GM23338 (cell line): Measurements from ENCODE around the gene CNIH1. TPM values are rescaled to one million over a fixed set of nuclear protein-coding genes. Genes with fewer than 3 reads are reported as not detected.
"Not testable (repeated sequence)": the region's sequence is repeated elsewhere in the genome, so short reads cannot be mapped to it uniquely, and the experiment has no call there.

ENCODE experiments used
- ATAC-seq: fragments of 200-7000 bp; cut with Tn5 transposase; 3 replicates; pipeline ENCODE4 v1.9.1; 2020
- DNase-seq: peaks from one replicate; pipeline ENCODE4 v3.0.0-alpha.2; 2015; ENCODE audit warnings: low spot score
- H2AFZ ChIP-seq: fragments of 200-600 bp; sonication (generic); 2 replicates; pipeline ENCODE4 v1.8.0; 2016; ENCODE audit warnings: antibody characterized with exemption, mild to moderate bottlenecking, moderate library complexity
- H3F3A ChIP-seq: fragments of 200-600 bp; sonication (generic); replicated peaks from 2 replicates; pipeline ENCODE4 v1.8.0; 2017; ENCODE audit warnings: antibody characterized with exemption, mixed run types, low read depth
- H3K27ac ChIP-seq: fragments of 200-600 bp; sonication (generic); 2 replicates; pipeline ENCODE4 v1.6.1; 2016; ENCODE audit warnings: low read depth
- H3K27me3 ChIP-seq: fragments of 200-600 bp; sonication (generic); 2 replicates; pipeline ENCODE4 v1.8.0; 2016; ENCODE audit warnings: mild to moderate bottlenecking, mixed run types, moderate library complexity; ENCODE audit not compliant: insufficient read depth
- H3K36me3 ChIP-seq: fragments of 200-600 bp; sonication (generic); 2 replicates; pipeline ENCODE4 v1.8.0; 2016; ENCODE audit warnings: mild to moderate bottlenecking; ENCODE audit not compliant: insufficient read depth
- H3K4me1 ChIP-seq: fragments of 200-600 bp; sonication (generic); 2 replicates; pipeline ENCODE4 v1.8.0; 2016; ENCODE audit warnings: mild to moderate bottlenecking, moderate library complexity; ENCODE audit not compliant: insufficient read depth
- H3K4me2 ChIP-seq: fragments of 200-600 bp; sonication (generic); 2 replicates; pipeline ENCODE4 v1.7.1; 2017; ENCODE audit warnings: mixed run types
- H3K4me3 ChIP-seq: fragments of 200-600 bp; sonication (generic); 2 replicates; pipeline ENCODE4 v1.6.1; 2016; ENCODE audit warnings: mixed run types
- H3K79me2 ChIP-seq: fragments of 200-600 bp; sonication (generic); replicated peaks from 2 replicates; pipeline ENCODE4 v1.8.0; 2017; ENCODE audit warnings: mild to moderate bottlenecking; ENCODE audit not compliant: insufficient read depth
- H3K9me2 ChIP-seq: fragments of 200-600 bp; sonication (generic); 2 replicates; pipeline ENCODE4 v1.8.0; 2017; ENCODE audit not compliant: insufficient read depth
- H4K20me1 ChIP-seq: fragments of 200-600 bp; sonication (generic); replicated peaks from 2 replicates; pipeline ENCODE4 v1.8.0; 2017; ENCODE audit warnings: mild to moderate bottlenecking; ENCODE audit not compliant: insufficient read depth
- H3K27ac Mint-ChIP-seq: 2 replicates; pipeline ENCODE4 v1.8.0; 2020; ENCODE audit warnings: inconsistent platforms, mild to moderate bottlenecking, moderate library complexity, mixed read lengths
- H3K27me3 Mint-ChIP-seq: 3 replicates; pipeline ENCODE4 v1.8.0; 2022; ENCODE audit warnings: low read depth, mild to moderate bottlenecking, moderate library complexity, mixed read lengths, inconsistent platforms; ENCODE audit not compliant: insufficient read depth, poor library complexity
- H3K36me3 Mint-ChIP-seq: 3 replicates; pipeline ENCODE4 v1.8.0; 2021; ENCODE audit warnings: low read depth, mild to moderate bottlenecking, inconsistent platforms, moderate library complexity, mixed read lengths
- H3K4me1 Mint-ChIP-seq: 3 replicates; pipeline ENCODE4 v1.8.0; 2020; ENCODE audit warnings: mild to moderate bottlenecking, inconsistent platforms, mixed read lengths
- H3K4me3 Mint-ChIP-seq: 3 replicates; pipeline ENCODE4 v1.8.0; 2021; ENCODE audit warnings: moderate library complexity, mild to moderate bottlenecking, inconsistent platforms, mixed read lengths
- H3K9me3 Mint-ChIP-seq: 3 replicates; pipeline ENCODE4 v1.8.0; 2020; ENCODE audit warnings: moderate library complexity, mild to moderate bottlenecking, inconsistent platforms, mixed read lengths
- CREB1 ChIP-seq: fragments of 250-450 bp; sonication (Bioruptor Pico); IDR thresholded peaks from 2 replicates; pipeline ENCODE4 v1.5.0; 2020; ENCODE audit warnings: low read depth, mild to moderate bottlenecking, moderate library complexity
- EZH2 ChIP-seq: fragments of 200-600 bp; sonication (generic); IDR thresholded peaks from one replicate; pipeline ENCODE4 v1.8.0; 2017; ENCODE audit warnings: antibody characterized with exemption, mild to moderate bottlenecking, low read depth; ENCODE audit not compliant: unreplicated experiment
- EZH2phosphoT487 ChIP-seq: fragments of 200-600 bp; sonication (generic); IDR thresholded peaks from one replicate; pipeline ENCODE4 v1.8.1; 2018; ENCODE audit warnings: antibody characterized with exemption; ENCODE audit not compliant: unreplicated experiment
- NANOG ChIP-seq: IDR thresholded peaks from 2 replicates; pipeline ENCODE4 v1.6.1; 2016; ENCODE audit warnings: antibody characterized with exemption, borderline replicate concordance
- POLR2AphosphoS5 ChIP-seq: IDR thresholded peaks from 2 replicates; pipeline ENCODE4 v1.6.1; 2016; ENCODE audit warnings: antibody characterized with exemption, low read depth
- STAT1 ChIP-seq: IDR thresholded peaks from one replicate; pipeline ENCODE4 v1.6.1; 2016; ENCODE audit warnings: antibody characterized with exemption; ENCODE audit not compliant: unreplicated experiment
- polyA plus RNA-seq: library from polyadenylated mRNA; unstranded; fragments of >200 nt; fragmentation: Nextera tagmentation; extraction: Ambion mirVana; gene quantifications from 2 replicates; pipeline ENCODE4 v1.2.1, GENCODE V29; 2016
- total RNA-seq: library from RNA; depleted of rRNA; stranded (reverse); fragments of >200 nt; shearing (Covaris generic); gene quantifications from 2 replicates; pipeline ENCODE4 v1.2.3, GENCODE V29; 2014
- TF ChIP-seq, protein P1 (sequence below): fragments of 250-450 bp; sonication (Bioruptor Pico); IDR thresholded peaks from 2 replicates; pipeline ENCODE4 v1.5.0; 2020; ENCODE audit warnings: mild to moderate bottlenecking, moderate library complexity
- TF ChIP-seq, protein P2 (sequence below): IDR thresholded peaks from one replicate; pipeline ENCODE4 v1.6.1; 2018; ENCODE audit warnings: antibody characterized with exemption; ENCODE audit not compliant: unreplicated experiment

The CNIH1 gene
- total and polyA plus RNA-seq, 2 experiments from 2014 or later, result 135 to 172 TPM

DNA sequence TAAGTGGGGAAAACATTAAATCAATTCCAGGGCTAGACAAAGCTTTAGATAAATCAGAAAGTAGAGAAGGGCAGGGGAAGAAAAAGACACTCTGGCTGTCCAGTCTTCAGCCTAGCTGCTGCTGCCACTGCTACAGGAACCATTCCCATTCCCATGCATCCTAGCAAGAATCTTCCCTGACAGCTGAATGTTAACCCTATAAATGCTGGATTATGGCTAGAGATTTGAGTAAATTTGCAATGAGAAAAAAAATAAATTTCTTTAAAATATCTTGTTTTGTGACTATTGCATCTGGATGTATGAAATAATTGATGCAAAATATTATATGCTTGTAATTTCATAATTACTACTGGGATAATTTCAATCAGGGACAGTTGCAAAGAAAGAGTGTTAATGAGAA is 59.4 kb downstream of the CNIH1 start (continued):
- TF ChIP-seq, protein P1, sequence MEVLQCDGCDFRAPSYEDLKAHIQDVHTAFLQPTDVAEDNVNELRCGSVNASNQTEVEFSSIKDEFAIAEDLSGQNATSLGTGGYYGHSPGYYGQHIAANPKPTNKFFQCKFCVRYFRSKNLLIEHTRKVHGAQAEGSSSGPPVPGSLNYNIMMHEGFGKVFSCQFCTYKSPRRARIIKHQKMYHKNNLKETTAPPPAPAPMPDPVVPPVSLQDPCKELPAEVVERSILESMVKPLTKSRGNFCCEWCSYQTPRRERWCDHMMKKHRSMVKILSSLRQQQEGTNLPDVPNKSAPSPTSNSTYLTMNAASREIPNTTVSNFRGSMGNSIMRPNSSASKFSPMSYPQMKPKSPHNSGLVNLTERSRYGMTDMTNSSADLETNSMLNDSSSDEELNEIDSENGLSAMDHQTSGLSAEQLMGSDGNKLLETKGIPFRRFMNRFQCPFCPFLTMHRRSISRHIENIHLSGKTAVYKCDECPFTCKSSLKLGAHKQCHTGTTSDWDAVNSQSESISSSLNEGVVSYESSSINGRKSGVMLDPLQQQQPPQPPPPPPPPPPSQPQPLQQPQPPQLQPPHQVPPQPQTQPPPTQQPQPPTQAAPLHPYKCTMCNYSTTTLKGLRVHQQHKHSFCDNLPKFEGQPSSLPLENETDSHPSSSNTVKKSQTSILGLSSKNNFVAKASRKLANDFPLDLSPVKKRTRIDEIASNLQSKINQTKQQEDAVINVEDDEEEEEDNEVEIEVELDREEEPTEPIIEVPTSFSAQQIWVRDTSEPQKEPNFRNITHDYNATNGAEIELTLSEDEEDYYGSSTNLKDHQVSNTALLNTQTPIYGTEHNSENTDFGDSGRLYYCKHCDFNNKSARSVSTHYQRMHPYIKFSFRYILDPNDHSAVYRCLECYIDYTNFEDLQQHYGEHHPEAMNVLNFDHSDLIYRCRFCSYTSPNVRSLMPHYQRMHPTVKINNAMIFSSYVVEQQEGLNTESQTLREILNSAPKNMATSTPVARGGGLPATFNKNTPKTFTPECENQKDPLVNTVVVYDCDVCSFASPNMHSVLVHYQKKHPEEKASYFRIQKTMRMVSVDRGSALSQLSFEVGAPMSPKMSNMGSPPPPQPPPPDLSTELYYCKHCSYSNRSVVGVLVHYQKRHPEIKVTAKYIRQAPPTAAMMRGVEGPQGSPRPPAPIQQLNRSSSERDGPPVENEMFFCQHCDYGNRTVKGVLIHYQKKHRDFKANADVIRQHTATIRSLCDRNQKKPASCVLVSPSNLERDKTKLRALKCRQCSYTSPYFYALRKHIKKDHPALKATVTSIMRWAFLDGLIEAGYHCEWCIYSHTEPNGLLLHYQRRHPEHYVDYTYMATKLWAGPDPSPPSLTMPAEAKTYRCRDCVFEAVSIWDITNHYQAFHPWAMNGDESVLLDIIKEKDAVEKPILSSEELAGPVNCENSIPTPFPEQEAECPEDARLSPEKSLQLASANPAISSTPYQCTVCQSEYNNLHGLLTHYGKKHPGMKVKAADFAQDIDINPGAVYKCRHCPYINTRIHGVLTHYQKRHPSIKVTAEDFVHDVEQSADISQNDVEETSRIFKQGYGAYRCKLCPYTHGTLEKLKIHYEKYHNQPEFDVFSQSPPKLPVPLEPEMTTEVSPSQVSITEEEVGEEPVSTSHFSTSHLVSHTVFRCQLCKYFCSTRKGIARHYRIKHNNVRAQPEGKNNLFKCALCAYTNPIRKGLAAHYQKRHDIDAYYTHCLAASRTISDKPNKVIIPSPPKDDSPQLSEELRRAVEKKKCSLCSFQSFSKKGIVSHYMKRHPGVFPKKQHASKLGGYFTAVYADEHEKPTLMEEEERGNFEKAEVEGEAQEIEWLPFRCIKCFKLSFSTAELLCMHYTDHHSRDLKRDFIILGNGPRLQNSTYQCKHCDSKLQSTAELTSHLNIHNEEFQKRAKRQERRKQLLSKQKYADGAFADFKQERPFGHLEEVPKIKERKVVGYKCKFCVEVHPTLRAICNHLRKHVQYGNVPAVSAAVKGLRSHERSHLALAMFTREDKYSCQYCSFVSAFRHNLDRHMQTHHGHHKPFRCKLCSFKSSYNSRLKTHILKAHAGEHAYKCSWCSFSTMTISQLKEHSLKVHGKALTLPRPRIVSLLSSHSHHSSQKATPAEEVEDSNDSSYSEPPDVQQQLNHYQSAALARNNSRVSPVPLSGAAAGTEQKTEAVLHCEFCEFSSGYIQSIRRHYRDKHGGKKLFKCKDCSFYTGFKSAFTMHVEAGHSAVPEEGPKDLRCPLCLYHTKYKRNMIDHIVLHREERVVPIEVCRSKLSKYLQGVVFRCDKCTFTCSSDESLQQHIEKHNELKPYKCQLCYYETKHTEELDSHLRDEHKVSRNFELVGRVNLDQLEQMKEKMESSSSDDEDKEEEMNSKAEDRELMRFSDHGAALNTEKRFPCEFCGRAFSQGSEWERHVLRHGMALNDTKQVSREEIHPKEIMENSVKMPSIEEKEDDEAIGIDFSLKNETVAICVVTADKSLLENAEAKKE, result no peak
- no peak for TF ChIP-seq STAT1
- TF ChIP-seq, protein P2, sequence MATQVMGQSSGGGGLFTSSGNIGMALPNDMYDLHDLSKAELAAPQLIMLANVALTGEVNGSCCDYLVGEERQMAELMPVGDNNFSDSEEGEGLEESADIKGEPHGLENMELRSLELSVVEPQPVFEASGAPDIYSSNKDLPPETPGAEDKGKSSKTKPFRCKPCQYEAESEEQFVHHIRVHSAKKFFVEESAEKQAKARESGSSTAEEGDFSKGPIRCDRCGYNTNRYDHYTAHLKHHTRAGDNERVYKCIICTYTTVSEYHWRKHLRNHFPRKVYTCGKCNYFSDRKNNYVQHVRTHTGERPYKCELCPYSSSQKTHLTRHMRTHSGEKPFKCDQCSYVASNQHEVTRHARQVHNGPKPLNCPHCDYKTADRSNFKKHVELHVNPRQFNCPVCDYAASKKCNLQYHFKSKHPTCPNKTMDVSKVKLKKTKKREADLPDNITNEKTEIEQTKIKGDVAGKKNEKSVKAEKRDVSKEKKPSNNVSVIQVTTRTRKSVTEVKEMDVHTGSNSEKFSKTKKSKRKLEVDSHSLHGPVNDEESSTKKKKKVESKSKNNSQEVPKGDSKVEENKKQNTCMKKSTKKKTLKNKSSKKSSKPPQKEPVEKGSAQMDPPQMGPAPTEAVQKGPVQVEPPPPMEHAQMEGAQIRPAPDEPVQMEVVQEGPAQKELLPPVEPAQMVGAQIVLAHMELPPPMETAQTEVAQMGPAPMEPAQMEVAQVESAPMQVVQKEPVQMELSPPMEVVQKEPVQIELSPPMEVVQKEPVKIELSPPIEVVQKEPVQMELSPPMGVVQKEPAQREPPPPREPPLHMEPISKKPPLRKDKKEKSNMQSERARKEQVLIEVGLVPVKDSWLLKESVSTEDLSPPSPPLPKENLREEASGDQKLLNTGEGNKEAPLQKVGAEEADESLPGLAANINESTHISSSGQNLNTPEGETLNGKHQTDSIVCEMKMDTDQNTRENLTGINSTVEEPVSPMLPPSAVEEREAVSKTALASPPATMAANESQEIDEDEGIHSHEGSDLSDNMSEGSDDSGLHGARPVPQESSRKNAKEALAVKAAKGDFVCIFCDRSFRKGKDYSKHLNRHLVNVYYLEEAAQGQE, result no peak
- TF ChIP-seq CREB1, result no peak
- no peak for TF ChIP-seq NANOG
- TF ChIP-seq EZH2phosphoT487, result no peak
- TF ChIP-seq POLR2AphosphoS5, result no peak
- no peak for TF ChIP-seq EZH2

DNA sequence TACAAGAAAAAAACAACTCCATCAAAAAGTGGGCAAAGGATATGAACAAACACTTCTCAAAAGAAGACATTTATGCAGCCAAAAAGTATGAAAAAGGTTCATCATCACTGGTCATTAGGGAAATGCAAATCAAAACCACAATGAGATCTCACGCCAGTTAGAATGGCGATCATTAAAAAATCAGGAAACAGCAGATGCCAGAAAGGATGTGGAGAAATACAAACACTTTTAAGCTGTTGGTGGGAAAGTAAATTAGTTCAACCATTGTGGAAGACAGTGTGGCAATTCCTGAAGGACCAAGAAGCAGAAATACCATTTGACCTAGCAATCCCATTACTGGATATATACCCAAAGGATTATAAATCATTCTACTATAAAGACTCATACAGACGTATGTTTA is 60.6 kb downstream of the CNIH1 start:
- not testable (repeated sequence) for H3K27ac ChIP-seq, DNase-seq, H4K20me1 ChIP-seq, H3K9me3 Mint-ChIP-seq, H2AFZ ChIP-seq, H3K36me3 Mint-ChIP-seq, H3K27me3 Mint-ChIP-seq, H3K4me1 ChIP-seq, H3K4me2 ChIP-seq, H3K36me3 ChIP-seq, H3F3A ChIP-seq, H3K79me2 ChIP-seq, H3K4me3 ChIP-seq, H3K4me3 Mint-ChIP-seq, H3K9me2 ChIP-seq, H3K27ac Mint-ChIP-seq, H3K4me1 Mint-ChIP-seq, H3K27me3 ChIP-seq, ATAC-seq

DNA sequence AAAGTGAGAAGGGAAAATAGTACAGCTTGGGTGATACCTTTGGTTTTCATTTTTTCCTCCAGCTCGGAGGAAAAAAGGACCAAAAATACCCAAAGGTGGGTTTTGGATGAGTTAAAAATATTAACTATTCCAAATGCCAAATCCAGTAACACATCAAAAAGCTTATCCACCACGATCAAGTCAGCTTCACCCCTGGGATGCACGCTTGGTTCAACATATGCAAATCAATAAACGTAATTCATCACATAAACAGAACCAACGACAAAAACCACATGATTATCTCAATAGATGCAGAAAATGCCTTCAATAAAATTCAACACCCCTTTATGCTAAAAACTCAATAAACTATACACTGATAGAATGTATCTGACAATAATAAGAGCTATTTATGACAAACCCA is 62.3 kb downstream of the CNIH1 start:
- H3K36me3 ChIP-seq, H3F3A ChIP-seq, H3K27me3 ChIP-seq, ATAC-seq, H4K20me1 ChIP-seq, H2AFZ ChIP-seq, DNase-seq, H3K9me2 ChIP-seq, H3K27ac ChIP-seq, H3K27ac Mint-ChIP-seq, H3K4me3 ChIP-seq, H3K36me3 Mint-ChIP-seq, H3K27me3 Mint-ChIP-seq, H3K4me2 ChIP-seq, H3K79me2 ChIP-seq, H3K4me3 Mint-ChIP-seq, H3K9me3 Mint-ChIP-seq: not testable (repeated sequence)
- peaks cover 10% of the 10 kb centered on the region for H3K4me1 ChIP-seq
- H3K4me1 Mint-ChIP-seq, result peaks cover 18% of the 10 kb centered on the region
